Femur (tissue), 1 donor: ENCODE data around the gene RBM6.
"Not testable (repeated sequence)": the region's sequence is repeated elsewhere in the genome, so short reads cannot be mapped to it uniquely, and the experiment has no call there.

ENCODE experiments used
- DNase-seq: peaks from one replicate; pipeline ENCODE4 v3.0.0-alpha.2; 2017

Gene RBM6

DNA sequence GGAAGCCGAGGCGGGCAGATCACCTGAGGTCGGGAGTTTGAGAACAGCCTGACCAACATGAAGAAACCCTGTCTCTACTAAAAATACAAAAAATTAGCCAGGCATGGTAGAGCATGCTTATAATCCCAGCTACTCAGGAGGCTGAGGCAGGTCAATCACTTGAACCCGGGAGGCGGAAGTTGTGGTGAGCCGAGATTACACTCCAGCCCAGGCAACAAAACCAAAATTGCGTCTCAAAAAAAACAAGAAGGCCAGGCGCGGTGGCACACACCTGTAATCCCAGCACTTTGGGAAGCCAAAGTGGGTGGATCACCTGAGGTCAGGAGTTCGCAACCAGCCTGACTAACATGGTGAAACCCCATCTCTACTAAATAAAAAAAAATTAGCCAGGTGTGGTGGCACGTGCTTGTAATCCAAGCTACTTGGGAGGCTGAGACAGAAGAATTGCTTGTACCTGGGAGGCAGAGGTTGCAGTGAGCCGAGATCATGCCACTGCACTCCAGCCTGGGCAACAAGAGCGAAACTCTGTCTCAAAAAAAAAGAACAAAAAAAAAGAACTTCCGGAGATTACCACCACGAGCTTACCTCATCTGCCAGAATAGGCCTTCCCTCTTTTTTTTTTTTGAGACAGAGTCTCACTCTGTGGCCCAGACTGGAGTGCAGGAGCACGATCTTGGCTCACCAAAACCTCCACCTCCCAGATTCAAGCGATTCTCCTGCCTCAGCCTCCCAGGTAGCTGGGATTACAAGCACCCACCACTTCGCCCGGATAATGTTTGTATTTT, 22.0 kb upstream of the RBM6 start:
- not testable (repeated sequence) for DNase-seq

DNA sequence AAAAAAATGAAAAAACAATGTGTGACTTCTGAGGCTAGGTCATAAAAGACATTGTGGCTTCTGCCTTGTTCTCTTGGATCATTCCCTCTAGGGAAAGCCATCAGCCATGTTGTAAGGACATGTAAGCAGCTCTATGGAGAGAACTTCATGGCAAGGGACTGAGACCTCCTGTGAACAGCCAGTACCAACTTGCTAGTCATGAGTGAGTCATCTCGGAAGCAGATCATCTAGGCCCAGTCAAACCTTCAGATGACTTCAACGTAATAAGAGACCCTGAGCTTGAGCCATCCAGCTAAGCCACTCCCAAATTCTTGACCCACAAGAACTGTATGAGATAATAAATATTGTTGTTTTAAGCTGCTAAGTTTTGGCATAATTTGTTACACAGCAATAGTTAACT, 15.3 kb upstream of the RBM6 start:
- DNase-seq, result no peak

- no peak for DNase-seq
Measured at GRCh38 chr3:49925485-49925884, 14.5 kb upstream of the RBM6 start.

- DNase-seq, result no peak
Measured at GRCh38 chr3:49926117-49926728, 13.7 kb upstream of the RBM6 start.

DNA sequence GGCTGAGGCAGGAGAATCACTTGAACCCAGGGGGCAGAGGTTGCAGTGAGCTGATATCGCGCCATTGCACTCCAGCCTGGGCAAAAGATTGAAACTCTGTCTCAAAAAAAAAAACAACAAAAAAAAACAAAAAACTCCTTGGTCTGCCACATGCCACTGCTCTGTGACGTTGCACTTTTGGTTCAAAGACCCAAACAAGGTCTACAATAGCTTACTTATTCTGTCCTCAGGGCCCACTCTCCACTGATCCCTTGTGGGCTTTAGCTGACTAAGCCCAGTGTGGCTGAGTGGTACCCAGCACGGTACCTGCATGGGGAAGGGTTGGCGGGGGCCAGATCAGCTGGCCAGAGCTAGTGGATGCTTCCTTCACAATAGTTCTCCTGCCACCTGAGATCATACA, 12.2 kb upstream of the RBM6 start:
- DNase-seq, result no peak

DNA sequence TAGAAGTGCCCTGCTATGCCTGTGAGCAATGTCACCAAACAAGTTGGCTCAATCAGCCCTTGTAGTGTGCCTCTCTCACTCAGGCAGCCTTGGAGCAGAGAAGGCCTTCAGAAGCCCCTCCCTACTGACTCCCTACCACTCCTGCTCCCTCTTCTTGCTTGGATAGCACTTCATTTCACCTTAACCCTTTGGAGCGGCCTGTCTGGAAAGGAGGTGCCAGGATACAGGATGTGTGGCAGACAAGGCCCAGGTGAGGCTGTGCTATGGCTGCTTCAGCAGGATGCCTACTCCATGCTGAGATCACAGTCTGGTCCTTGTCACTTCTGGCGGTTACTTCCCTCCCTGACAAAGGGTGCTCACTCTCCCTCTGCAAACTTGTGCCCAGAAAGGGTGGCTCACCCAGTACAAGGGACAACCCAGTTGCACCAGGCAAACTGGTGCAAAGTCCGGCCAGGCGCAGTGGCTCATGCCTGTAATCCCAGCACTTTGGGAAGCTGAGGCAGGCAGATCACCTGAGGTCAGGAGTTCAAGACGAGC, 11.4 kb upstream of the RBM6 start:
- no peak for DNase-seq

- DNase-seq, result peak; percentile 95
Measured at GRCh38 chr3:49929291-49930167, 10.4 kb upstream of the RBM6 start, which contains the start of gene MON1A. Gene MON1A (minus strand): TSS chr3:49929811. CDS start chr3:49913346, 16,465 bp downstream.

DNA sequence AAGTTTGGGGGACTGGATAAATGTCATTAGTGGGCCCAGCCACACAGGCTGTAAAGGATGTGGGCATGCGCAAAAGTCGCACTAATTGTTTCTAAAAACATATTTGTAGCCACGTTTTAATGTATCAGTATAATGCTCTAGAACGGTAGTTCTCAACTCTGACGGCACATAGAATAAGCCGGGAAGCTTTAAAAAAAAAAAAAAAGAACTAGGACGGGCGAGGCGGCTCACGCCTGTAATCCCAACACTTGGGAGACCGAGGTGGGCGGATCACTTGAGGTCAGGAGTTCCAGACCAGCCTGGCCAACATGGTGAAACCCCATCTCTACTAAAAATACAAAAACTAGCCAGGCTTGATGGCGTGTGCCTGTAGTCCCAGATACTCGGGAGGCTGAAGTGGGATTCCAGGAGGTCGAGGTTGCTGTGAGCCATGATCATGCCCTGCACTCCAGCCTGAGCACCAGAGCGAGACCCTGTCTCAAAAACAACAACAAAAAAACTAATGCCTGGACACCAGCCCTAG, 9.7 kb upstream of the RBM6 start:
- no peak for DNase-seq

- no peak for DNase-seq
Measured at GRCh38 chr3:49930922-49931321, 9.0 kb upstream of the RBM6 start.

DNA sequence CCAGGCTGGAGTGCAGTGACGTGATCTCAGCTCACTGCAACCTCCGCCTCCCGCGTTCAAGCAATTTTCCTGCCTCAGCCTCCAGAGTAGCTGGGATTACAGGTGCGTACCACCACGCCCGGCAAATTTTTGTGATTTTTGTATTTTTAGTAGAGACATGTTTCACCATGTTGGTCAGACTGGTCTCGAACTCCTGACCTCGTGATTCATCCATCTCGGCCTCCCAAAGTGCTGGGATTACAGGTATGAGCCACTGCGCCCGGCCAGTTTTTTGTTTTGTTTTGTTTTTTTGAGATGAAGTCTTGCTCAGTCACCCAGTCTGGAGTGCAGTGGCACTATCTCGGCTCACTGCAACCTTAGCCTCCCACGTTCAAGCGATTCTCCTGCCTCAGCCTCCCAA, 7.7 kb upstream of the RBM6 start:
- DNase-seq, result not testable (repeated sequence)

GRCh38 chr3:49937090-49937489, 2.9 kb upstream of the RBM6 start:
- DNase-seq, result no peak

DNA sequence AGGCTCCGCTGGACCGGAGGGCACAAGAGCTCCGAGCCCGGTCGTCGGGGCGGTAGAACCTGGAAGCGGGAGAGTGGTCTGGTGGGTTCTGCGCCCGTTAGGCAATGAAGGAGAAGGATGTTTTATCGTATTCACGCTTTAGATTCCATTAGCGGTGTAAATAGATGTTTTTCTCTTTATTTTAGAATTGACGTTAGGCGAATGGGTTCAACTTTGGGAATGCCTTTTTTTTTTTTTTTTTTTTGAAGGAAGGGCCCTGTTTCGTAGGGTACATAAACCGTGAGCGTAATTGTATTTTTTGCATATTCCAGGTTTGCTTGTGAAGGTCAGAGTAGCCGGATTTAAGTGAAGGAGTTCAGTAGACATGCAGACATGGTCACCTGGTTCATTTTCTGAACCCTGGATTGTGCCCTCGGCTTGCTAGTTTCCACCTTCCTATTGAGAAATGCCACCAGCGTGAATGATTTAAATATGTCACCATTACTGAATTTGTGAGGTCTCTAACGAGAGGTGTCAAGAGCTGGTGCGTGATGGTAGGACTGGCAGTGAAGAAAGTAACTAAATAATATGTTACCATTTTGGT, 808 bp downstream of the RBM6 start:
- no peak for DNase-seq

GRCh38 chr3:49942651-49943050, 2.7 kb downstream of the RBM6 start:
- no peak for DNase-seq

DNA sequence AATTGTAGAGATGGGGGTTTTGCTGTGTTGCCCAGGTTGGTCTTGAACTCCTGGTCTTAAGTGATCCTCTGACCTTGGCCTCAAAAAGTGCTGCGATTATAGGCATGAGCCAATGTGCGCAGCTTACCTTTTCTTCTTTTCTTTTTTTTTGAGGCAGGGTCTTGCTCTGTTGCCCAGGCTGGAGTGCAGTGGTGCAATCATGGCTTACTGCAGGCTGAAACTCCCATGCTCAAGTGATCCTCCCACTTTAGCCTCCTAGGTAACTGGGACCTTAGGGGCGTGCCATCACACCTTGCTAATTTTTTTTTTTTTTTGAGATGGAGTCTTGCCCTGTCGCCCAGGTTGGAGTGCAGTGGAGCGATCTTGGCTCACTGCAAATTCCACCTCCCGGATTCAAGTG, 13.0 kb downstream of the RBM6 start:
- no peak for DNase-seq

- no peak for DNase-seq
Measured at GRCh38 chr3:49955636-49956035, 15.7 kb downstream of the RBM6 start.

GRCh38 chr3:49966233-49966942, 26.4 kb downstream of the RBM6 start:
- no peak for DNase-seq

DNA sequence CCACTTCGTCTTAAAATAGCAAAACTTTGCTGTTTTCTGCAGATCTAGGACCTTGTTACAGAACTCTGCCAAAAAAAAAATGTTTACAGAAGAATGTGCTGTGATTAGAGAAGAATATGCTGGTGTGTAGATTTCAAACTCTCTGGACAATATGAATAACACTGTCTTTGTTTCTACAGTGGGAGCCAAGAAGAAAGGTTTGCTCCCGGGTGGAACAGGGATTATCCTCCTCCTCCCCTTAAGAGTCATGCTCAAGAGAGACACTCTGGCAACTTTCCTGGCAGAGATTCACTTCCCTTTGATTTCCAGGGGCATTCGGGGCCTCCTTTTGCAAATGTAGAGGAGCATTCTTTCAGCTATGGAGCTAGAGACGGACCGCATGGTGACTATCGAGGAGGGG, 27.3 kb downstream of the RBM6 start:
- DNase-seq, result no peak

DNA sequence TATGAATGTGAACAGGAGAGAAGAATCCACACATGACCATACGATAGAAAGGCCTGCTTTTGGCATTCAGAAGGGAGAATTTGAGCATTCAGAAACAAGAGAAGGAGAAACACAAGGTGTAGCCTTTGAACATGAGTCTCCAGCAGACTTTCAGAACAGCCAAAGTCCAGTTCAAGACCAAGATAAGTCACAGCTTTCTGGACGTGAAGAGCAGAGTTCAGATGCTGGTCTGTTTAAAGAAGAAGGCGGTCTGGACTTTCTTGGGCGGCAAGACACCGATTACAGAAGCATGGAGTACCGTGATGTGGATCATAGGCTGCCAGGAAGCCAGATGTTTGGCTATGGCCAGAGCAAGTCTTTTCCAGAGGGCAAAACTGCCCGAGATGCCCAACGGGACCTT, 28.4 kb downstream of the RBM6 start:
- no peak for DNase-seq

DNA sequence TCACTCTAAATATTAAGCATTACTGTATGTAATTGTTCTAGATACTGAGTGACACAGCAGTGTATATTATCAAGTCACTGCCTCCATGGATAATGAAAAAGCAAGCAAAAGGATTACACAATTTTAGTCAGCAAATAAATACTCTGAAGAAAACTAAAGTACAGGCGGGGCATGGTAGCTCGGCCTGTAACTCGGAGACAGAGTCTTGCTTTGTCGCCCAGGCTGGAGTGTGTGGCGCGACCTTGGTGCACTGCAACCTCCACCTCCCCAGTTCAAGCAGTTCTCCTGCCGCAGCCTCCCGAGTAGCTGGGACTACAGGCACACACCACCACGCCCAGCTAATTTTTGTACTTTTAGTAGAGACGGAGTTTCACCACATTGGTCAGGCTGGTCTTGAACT, 32.7 kb downstream of the RBM6 start:
- no peak for DNase-seq

GRCh38 chr3:49976942-49977341, 37.0 kb downstream of the RBM6 start:
- DNase-seq, result no peak

GRCh38 chr3:49984394-49984793, 44.4 kb downstream of the RBM6 start:
- no peak for DNase-seq

GRCh38 chr3:49992326-49992725, 52.4 kb downstream of the RBM6 start:
- DNase-seq, result no peak
